Stimulated activated naive B cell treated with anti-CD40 and anti-IgM and Interleukin-4, amounts not matched to agents 10 μg/mL and 1 μg/mL and 100 μg/mL, for 72 hours (primary cell): ENCODE data around the gene RASIP1.
"Not testable (repeated sequence)": the region's sequence is repeated elsewhere in the genome, so short reads cannot be mapped to it uniquely, and the experiment has no call there.

Experiments used
- ATAC-seq, 2 donors: fragments of 150-1000 bp; cut with Tn5 transposase; replicated peaks; 2 replicates each; pipeline ENCODE4 v1.10.0; 2021; ENCODE audit warnings: moderate library complexity in 1 of 2
- DNase-seq: peaks from one replicate; pipeline ENCODE4 v3.0.0; 2021
- H3K27ac Mint-ChIP-seq: one replicate; pipeline ENCODE4 v1.8.0; 2022; ENCODE audit warnings: mild to moderate bottlenecking, mixed read lengths
- H3K27me3 Mint-ChIP-seq, 2 donors: one replicate each; pipeline ENCODE4 v1.8.0; 2022; ENCODE audit warnings: mixed read lengths in 2 of 2
- H3K36me3 Mint-ChIP-seq, 2 donors: one replicate each; pipeline ENCODE4 v1.8.0; 2022; ENCODE audit warnings: mixed read lengths in 2 of 2, mild to moderate bottlenecking in 1 of 2
- H3K4me1 Mint-ChIP-seq, 2 donors: one replicate each; pipeline ENCODE4 v1.8.0; 2022; ENCODE audit warnings: mixed read lengths in 2 of 2, mild to moderate bottlenecking in 1 of 2
- H3K4me3 Mint-ChIP-seq, 2 donors: one replicate each; pipeline ENCODE4 v1.8.0; 2022; ENCODE audit warnings: mild to moderate bottlenecking in 2 of 2, mixed read lengths in 2 of 2, moderate library complexity in 1 of 2
- H3K9me3 Mint-ChIP-seq, 2 donors: one replicate each; pipeline ENCODE4 v1.8.0; 2022; ENCODE audit warnings: mixed read lengths in 2 of 2, mild to moderate bottlenecking in 1 of 2

Gene RASIP1

DNA sequence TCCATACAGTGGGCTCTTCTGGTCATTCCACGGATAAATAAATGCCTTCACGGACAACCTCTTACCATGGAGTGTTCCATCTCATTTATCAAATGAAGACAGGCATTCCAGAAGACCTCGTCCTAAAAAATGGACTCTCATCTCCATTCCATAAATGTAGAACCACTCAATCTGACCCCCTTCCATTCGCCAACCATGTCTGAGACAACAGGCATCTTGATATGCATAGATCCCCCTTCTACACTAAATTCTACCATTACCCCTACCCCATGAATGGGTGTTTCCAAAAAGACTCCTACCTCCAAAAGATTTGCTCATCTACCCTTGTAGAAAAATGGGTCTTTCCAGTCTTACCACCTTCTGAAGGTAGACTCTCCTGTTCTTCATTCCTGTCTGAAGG is 9.0 kb downstream of the RASIP1 start:
- H3K36me3 Mint-ChIP-seq: peaks cover 3 to 8% of the 10 kb centered on the region in 2 donors
- peaks cover 3 to 6% of the 10 kb centered on the region in 2 donors for H3K4me1 Mint-ChIP-seq
- H3K27me3 Mint-ChIP-seq: peaks cover 6 to 20% of the 10 kb centered on the region in 2 donors
- DNase-seq (no peak), ATAC-seq (no peak)
- H3K27ac Mint-ChIP-seq: no peak overlapping the region
- H3K9me3 Mint-ChIP-seq: peaks cover 3 to 8% of the 10 kb centered on the region in 2 donors
- no peak overlapping the region for H3K4me3 Mint-ChIP-seq

DNA sequence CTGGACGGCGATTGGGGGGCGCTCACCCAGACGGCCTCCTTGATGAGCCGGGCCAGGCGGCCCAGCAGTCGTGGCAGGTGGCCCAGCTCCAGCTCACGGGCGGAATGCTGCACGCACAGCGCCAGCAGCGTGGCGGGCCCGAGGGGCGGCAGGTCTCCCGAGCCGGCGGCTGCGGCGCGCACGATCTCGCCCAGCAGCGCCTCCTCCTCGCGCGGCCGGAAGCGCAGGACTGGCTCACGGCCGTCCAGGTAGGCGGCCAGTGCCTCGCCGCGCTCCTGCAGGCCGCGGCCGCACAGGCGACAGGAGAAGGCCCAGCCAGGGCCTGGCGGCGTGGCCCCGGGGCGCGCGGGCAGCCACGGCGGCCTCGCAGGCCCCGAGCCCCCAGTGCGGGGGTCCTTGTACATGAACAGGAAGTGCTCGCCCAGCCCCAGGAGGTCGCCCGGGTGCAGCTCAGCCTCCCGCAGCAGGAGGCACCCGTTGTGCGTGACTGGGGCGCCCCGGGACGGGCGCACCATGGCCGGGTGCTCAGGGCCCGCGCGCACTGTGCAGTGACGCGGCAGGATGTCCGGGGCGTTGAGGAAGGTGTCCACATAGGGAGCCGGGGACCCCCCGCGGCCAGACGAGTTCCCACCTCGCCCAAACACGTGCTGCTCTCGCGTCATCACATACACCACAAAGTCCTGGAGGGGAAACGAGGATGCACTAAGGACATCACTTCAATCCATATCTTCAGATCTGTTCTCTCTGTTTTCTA is 11.3 kb downstream of the RASIP1 start:
- Mint-ChIP-seq H3K27ac (no peak overlapping the region), H3K36me3 (peaks cover 13 to 20% of the 10 kb centered on the region in 2 donors), H3K9me3 (peaks cover 16 to 20% of the 10 kb centered on the region in 2 donors), H3K4me3 (no peak overlapping the region), H3K27me3 (peaks cover 6 to 20% of the 10 kb centered on the region in 2 donors), H3K4me1 (peaks cover 16 to 21% of the 10 kb centered on the region in 2 donors)
- no peak for DNase-seq
- no peak for ATAC-seq

DNA sequence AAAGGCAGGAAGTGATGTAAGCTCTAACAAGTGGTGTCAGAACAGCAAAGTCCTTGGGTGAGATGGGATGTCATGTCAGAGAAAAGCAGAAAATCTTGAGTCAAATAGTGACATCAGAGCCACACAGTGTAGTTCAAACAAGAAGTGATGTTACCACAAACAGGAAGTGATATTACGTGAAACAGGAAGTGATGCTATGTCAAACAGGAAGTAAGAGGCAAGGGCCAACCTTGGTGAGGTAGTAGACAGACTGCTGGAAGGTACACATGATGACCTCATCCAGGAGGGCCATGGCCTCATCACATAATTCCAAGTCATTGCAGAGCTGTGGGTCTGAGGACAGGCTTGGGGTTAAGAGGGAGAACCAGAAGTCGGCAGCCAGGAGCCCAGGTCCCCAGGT is 13.9 kb downstream of the RASIP1 start:
- peak; percentile 77 to 78 for ATAC-seq
- Mint-ChIP-seq H3K27ac (peak overlapping the region; percentile 93), H3K9me3 (peaks cover 16 to 19% of the 10 kb centered on the region in 2 donors), H3K36me3 (peaks cover 13 to 20% of the 10 kb centered on the region in 2 donors), H3K27me3 (peaks cover 0 to 4% of the 10 kb centered on the region in 2 donors), H3K4me1 (peaks cover 16 to 21% of the 10 kb centered on the region in 2 donors), H3K4me3 (peak overlapping the region in 1 of 2 donors; percentile 63)
- no peak for DNase-seq

DNA sequence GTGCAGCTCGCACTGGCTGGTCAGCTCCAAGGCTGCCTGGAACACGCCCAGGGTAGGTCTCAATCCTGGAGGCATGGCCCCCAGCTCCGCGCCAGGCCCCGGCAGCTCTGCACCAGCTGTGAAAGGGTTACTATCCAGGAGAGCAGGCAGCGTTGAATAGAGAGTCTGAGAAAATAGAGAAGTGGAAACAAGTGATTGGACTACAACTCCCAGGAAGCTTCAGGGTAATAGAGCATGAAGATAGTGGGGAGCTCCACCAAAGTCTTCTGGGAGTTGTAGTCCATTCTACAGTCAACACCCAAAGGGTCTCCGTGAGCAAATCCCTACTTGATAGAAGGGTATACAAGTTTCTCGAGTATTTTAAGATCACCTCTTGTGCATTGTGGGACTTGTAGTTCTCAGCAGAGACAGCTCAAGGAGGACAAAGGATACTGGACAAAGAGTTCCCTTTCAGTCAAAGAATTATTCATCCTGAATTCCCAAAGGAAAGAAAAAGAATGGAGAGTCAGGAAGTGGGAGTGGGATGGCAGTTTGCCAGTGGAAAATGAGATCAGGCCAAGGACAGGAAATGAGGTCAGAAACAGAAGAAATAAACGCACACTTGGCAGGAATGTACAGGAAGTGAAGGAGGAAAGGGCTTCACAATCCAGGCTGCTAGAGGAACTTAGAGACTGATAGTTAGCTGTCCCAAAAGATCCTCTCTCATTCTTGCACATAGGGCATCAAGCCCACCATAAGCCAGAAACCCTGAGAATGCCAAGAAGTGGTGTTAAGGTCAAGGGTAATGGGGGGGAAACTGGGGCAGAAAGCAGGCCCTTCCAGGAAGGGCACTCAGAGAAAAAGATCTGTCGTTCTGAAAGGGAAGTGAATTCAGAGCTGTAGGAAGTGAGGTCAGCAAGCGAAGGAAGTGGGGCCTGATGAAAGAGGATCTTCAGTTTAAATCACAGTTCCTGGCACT is 15.3 kb downstream of the RASIP1 start:
- Mint-ChIP-seq H3K4me1 (peaks cover 18 to 34% of the 10 kb centered on the region in 2 donors), H3K9me3 (peaks cover 15 to 16% of the 10 kb centered on the region in 2 donors), H3K27me3 (no peaks in the 10 kb centered on the region), H3K27ac (peak overlapping the region; percentile 88), H3K36me3 (peaks cover 13 to 20% of the 10 kb centered on the region in 2 donors), H3K4me3 (peak overlapping the region; percentile 18 to 53)
- ATAC-seq: peak; percentile 64 to 68
- peak; percentile 46 for DNase-seq

DNA sequence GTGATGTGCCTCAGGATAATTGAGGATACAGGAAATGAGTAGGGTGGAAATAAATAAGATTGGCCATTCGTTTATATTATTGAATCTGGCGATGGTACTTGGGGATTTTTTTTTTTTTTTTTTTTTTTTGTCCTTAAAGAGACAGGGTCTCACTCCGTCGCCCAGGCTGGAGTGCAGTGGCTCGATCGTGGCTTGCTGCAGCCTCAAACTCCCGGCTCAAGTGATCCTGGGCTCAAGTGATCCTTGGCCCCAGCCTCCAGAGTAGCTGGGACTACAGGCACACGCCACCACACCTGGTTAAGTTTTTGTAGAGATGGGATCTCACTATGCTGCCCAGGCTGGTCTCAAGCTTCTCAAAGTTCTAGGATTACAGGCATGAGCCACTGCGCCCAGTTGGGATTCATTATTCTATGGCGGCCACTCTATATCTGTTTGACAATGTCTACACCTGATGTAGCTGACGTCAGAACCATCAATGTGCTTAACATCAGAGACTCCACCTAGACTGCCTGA is 18.2 kb downstream of the RASIP1 start:
- peaks cover 18 to 34% of the 10 kb centered on the region in 2 donors for H3K4me1 Mint-ChIP-seq
- no peak overlapping the region for H3K27ac Mint-ChIP-seq
- DNase-seq (no peak), ATAC-seq (no peak)
- H3K36me3 Mint-ChIP-seq: peaks cover 13 to 20% of the 10 kb centered on the region in 2 donors
- H3K27me3 Mint-ChIP-seq: no peaks in the 10 kb centered on the region
- H3K4me3 Mint-ChIP-seq: no peak overlapping the region
- peaks cover 15 to 16% of the 10 kb centered on the region in 2 donors for H3K9me3 Mint-ChIP-seq

DNA sequence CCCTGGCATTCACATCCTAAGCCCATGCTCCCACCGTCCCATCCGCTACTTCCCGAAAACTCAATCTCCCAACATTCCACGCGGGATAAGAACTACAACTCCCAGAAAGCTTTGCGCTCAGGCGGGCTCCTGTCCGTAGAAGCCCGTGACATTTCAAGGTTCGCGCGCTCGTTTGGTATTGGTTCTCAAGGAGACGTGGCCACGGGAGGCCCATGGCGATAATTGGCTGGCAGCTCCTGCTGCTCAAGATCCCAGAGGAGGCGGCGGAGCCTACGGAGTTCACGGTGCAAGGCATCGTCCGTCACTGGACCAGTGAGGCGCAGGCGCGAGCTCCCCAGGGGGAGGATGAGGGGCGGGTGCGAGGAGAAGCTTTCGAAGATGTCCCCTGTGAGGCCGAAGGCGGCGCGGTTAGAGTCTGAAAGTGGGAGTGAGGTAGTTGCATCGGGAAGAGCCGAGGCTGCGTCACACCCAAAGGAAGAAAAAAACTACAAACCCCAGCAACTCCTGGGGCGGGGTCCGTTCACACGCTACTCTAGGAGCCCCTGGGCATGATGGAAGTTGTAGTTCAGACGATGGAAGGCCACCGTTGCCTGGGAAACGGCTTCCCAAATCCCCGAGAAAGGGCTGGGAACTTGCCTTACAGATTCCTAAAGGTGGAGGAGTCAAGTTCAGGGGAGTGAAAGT is 19.7 kb downstream of the RASIP1 start:
- Mint-ChIP-seq H3K4me1 (peaks cover 11 to 26% of the 10 kb centered on the region in 2 donors), H3K27ac (peak overlapping the region; percentile 98), H3K4me3 (peak overlapping the region; percentile 92 to 96), H3K27me3 (no peaks in the 10 kb centered on the region), H3K9me3 (peaks cover 9 to 10% of the 10 kb centered on the region in 2 donors), H3K36me3 (peaks cover 7 to 9% of the 10 kb centered on the region in 2 donors)
- peak; percentile 90 to 93 for ATAC-seq
- DNase-seq: peak; percentile 92

DNA sequence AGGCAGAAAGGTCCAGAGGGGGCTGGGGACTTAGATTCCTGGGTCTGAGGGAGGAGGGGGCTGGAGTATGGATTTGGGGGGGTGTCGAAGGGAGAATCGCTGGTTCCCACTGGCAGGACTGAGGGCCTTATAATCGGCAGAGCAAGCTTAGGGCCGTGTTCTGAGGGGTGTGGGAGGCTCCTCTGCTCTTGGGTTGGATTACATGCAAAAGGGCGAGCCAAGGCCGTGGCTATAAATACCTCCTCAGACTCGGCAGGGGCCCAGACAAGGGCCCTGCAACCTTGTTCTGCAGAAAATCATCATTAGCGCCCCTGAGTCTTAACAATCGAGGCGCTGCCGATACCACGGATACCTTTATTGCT is 20.2 kb downstream of the RASIP1 start:
- ATAC-seq (peak; percentile 24 to 30), DNase-seq (no peak)
- no peak overlapping the region for H3K27ac Mint-ChIP-seq
- peaks cover 8 to 27% of the 10 kb centered on the region in 2 donors for H3K4me1 Mint-ChIP-seq
- no peaks in the 10 kb centered on the region for H3K27me3 Mint-ChIP-seq
- H3K4me3 Mint-ChIP-seq: peak overlapping the region; percentile 92 to 96
- H3K9me3 Mint-ChIP-seq: peaks cover 6% of the 10 kb centered on the region in 2 donors
- peaks cover 4 to 5% of the 10 kb centered on the region in 2 donors for H3K36me3 Mint-ChIP-seq

DNA sequence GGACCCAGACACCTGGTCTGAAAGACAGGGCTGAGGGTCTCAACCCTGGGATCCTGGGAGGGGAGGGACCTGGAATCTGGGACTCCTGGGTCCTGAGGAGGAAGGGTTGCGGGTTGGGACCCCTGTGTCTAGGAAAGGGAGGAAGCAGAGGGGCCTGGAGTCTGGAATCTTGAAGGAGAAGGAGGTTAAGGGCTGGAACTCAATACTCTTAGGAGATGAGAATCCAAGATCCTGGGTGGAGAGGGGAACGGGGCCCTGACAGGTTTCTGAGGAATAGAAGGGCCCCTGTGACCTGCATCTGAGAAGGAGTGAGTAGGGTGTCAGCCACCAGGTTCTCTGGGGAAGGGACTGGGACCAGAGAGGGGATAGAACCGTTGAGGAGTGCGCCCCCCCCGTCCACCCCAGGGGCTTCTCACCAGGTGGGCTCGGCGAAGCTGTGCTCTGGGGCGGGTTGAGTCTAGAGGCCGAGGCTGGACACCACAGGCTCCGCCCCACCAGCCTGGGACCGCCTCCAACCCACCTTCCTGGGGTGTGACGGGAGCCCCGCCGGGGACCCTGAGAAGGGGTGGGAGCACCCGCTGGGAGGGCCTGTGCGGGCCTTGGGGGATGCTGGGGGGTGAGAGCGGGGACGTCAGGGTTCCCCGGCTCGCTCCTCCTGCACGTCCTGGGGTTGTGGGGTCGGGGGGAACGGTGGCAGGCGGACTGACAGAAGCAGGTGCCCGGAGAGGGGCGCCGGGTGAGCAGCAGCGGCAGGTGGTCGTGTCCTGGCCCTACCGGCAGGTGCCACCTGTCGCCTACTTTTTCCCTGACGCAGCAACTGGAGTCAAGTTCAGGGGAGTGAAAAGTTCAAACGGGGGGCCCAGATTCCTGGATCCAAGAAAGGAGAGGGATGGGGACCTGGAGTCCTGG is 20.9 kb downstream of the RASIP1 start, which contains the start of gene MAMSTR:
MAMSTR (minus strand) TSS at position 463 of the 909 bp plus-strand sequence. CDS start 694 bp downstream, outside the sequence.
- Mint-ChIP-seq H3K27me3 (no peaks in the 10 kb centered on the region), H3K4me3 (peak within 1 kb of the TSS; percentile 92 to 96), H3K36me3 (no peaks in the 10 kb centered on the region), H3K9me3 (no peaks in the 10 kb centered on the region), H3K4me1 (peaks cover 5 to 27% of the 10 kb centered on the region in 2 donors), H3K27ac (peak within 1 kb of the TSS; percentile 98)
- no peak for ATAC-seq
- DNase-seq: no peak

DNA sequence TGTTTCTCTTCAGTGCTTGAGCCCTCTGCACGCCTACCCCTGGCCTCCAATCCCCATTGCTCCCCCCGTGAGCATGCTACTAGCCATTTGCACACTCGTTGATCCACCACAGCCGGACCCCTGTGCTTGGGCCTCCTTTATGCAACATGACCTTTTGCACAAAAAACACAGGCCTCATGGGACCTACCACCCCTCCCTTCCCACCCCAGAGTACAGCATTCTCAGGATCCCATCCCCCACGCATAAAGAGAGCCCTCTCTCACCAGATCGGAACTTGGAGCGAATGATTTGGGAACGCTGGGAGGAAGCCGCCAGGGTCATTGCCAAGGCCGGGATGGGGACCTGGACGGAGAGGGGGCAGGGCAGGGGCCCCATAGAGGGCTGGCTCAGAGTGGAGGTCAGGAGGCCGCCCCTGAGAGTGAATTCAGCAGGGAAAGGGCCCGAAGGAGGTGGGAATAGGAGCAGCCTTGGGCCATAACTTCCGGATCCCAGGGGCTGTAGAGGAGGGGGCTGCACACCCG is 21.6 kb downstream of the RASIP1 start:
- DNase-seq: no peak
- no peaks in the 10 kb centered on the region for H3K36me3 Mint-ChIP-seq
- ATAC-seq: no peak
- H3K27me3 Mint-ChIP-seq: no peaks in the 10 kb centered on the region
- H3K4me1 Mint-ChIP-seq: peaks cover 7 to 27% of the 10 kb centered on the region in 2 donors
- H3K27ac Mint-ChIP-seq: no peak overlapping the region
- H3K9me3 Mint-ChIP-seq: no peaks in the 10 kb centered on the region
- no peak overlapping the region for H3K4me3 Mint-ChIP-seq

DNA sequence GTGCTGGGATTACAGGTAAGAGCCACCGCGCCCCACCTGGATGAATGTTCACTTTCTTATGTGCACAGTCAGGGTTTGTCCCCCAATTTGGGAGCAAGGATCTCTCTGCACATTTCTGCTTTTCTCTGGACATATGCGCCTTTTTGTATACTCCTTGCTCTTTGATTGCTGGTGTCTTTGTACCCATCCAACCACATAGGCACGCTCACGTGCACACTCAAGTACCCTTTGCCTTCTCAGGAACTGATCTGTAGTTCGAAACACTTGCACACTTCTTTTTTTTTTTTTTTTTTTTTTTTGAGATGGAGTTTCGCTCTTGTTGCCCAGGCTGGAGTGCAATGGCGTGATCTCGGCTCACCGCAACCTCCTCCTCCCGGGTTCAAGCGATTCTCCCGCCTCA is 22.3 kb downstream of the RASIP1 start:
- not testable (repeated sequence) for H3K4me3 Mint-ChIP-seq, H3K36me3 Mint-ChIP-seq

DNA sequence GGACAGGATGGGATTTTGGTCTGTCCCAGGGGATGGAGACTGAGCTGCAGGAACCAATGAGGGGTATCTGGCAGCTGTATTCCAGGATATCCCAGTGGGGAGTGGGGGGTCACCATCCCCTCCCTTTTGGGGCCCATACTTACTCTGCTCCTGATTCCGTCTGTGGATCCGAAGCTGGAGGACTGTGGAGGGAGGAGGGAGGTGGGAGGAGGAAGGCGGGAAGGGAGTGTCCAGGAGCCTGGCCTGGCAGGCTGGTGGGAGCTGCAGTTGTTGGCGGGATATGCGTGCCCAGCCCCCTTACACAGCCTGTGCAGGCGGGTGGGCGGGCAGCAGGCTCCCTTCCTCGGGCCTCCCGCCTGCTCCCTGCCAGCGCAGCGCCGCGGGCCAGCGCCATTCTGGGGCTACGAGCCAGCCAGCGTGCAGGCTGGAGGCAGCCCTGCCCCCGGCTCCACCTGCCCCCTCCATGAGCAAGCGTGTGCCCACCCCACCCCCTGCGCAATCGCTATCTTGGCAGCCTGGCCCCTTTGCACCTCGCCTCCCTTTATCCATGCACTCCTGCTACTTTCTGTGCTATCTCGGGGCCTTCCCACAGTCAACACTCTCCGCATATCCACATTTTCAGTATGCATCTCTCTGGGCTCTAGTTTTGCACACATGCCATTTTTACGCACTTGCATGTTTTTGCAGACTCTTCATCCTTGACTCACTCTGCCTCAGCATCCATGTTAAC is 23.7 kb downstream of the RASIP1 start:
- Mint-ChIP-seq H3K9me3 (no peaks in the 10 kb centered on the region), H3K36me3 (no peaks in the 10 kb centered on the region), H3K27me3 (no peaks in the 10 kb centered on the region), H3K4me3 (no peak overlapping the region), H3K4me1 (peaks cover 12 to 40% of the 10 kb centered on the region in 2 donors), H3K27ac (no peak overlapping the region)
- DNase-seq (no peak), ATAC-seq (no peak)

More for the DNA sequence above, 22.3 kb downstream of the RASIP1 start:
- H3K27ac Mint-ChIP-seq, H3K9me3 Mint-ChIP-seq, ATAC-seq, H3K27me3 Mint-ChIP-seq, DNase-seq: not testable (repeated sequence)
- peaks cover 11 to 33% of the 10 kb centered on the region in 2 donors for H3K4me1 Mint-ChIP-seq

DNA sequence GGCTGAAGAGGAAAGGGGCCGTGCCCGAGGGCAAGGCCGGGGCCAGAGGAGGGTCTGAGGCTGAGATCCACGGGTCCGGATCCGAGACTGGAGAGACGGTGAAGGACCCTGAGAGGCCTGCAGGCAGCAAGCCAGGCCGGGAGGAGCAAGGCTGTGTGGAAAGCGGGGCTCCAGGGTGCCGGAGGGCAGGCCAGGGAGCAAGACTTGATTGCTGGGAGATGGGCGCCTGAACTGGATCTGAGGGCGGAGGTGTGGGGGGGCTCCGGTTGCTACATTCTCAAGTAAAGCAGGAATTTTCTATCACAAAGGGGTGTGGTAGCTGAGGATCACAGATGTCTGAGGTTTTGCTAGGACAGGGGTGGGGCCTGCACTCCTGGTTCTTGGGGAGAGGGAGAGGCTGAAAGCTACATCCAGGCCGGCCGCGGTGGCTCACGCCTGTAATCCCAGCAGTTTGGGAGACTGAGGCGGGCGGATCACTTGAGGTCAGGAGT is 24.7 kb downstream of the RASIP1 start:
- Mint-ChIP-seq H3K9me3 (peaks cover 0 to 1% of the 10 kb centered on the region in 2 donors), H3K36me3 (peaks cover 0 to 8% of the 10 kb centered on the region in 2 donors), H3K4me1 (peaks cover 10 to 32% of the 10 kb centered on the region in 2 donors), H3K27ac (no peak overlapping the region), H3K4me3 (no peak overlapping the region), H3K27me3 (no peaks in the 10 kb centered on the region)
- no peak for DNase-seq
- no peak for ATAC-seq
